CD4-positive, alpha-beta T cell treated with Interferon gamma for 1 hour (primary cell): ENCODE results near the gene DOCK4.

Source experiments
- DNase-seq: peaks from one replicate; pipeline ENCODE4 v3.0.0-alpha.2; 2020

Gene DOCK4

DNA sequence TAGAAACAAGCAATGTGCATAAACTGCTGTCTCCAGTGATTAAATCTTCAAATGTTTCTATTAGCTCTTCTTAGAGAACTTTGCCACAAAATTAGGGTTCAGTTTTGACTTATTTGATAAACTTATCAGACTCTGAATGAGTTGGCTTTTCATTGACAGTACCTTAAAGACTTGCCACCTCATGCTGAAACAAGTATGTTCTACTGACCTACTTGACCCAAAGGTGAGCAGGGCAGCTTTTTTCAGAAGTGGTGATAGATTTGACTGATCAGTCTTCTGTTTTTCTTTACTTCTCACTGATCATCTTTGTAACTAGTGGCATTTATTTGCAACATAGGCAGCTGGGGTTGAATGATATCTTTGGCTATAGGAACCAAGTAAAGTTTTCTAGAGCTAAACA is 8.1 kb upstream of the DOCK4 start:
- DNase-seq, result no peak

DNA sequence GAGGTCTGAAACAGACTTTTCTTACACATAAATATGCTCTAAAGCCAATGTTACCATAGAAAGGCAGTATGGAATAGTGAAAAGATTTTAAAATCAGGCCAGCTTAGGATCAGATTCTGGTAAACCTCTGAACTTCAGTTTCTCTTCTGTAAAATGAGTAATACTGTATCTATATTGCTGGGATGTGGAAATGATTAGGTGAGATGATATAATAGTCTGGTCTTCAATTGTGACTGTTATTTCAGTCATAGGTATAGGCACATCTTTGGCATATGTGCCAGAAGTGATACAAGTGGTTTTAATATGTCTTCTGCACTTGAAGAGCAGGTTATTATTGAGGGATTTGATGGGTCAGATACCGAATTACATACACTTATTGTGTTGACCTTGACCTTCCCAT is 7.5 kb upstream of the DOCK4 start:
- no peak for DNase-seq

- no peak for DNase-seq
Measured at GRCh38 chr7:112212571-112212970, 6.4 kb upstream of the DOCK4 start.

DNA sequence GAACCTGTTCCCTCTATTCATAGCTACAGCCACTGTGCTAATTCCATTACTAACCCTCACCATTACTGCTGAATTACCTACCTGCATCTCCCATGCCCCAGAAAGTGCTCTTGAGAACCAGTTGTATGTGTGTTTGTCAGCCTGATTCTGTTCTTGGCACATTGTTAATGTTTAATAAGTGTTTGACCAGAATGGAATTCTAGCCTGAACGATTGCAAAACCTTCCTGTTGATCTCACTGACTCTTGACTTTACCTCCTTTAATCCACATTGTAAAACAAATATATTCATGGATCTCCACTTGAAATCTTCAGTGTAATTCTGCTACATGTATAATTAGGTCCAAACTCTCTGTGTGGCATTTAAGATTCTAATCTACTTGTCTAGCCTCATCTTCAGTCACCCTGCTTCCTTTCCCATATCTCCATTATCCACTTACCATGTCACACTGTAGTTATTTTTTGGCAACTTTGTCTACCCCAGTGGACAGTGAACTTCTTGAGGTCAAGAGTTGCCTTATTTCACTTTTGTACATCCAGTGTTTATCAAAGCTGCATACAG is 5.2 kb upstream of the DOCK4 start:
- DNase-seq, result no peak

GRCh38 chr7:112207765-112208164 is 1.6 kb upstream of the DOCK4 start:
- DNase-seq, result no peak

DNA sequence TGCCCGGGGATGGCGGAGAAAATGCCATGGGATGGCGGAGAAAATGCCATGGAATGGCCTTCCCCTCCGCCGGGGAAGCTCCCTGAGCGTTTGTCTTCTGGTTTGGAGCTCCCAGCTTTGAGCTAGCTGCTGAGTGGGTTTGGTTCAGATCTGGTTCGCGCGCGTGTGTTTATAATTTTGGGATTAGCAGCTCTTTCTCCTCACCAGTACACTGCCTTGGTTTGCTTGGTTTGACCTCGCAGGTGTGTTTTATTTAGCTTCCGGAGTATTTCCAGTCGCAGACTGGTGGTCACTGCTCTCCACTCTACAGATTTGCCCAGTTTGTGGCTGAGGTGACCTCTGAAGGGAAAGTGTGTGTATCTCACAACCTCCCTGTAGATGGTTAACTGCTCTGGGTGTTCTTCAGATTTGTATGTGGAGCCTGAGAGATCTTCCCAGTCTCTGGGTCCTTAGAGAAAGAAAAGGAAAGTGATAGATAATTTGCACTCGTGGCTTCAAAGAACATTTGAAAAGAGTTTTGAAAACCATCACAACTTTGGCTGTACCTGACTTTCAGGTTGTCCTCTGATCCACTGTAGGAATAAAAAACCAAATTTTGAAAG is 893 bp upstream of the DOCK4 start:
- DNase-seq, result no peak

DNA sequence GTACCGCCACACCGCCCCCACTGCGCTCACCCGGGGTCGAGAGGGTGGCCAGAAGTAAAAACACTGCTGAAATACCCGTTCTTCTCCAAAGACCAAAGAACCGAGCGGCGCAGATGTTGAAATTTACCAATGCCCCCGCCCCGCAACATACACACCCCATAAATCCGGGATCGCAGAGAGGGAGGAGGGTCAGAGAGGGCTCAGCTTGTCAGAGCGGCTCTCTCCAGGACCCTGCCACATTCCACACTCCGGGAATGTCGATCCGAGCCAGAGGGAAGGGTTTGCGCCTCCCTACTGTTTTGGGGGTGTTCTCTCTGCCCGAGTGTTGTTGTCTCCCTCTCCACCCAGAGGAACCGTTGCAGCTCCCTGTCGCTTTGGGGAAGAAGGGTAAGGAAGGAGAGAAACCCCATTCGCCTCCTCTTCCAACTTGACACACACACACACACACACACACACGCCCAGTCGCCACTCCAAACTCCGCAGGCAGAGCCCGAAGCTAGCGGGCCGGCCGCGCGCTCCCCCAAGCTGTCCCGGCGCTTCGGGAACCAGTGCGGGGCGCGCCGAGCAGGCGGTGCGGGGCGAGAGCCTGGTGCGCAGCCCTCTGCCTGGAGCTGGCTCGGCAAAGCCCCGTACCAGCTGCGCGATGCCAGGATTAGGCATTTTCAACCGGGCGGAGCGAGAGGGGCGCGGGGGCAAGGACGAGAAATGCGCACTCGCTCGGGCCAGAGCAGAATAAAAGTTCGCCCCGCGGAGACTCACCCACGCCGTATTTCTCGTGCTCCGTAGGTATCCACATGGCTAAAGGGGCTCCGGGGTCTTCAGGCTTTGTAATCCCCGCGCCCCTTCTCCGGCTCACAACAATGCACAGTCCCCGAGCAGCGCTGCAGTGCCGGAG is 609 bp downstream of the DOCK4 start:
- DNase-seq, result peak; percentile 11

DNA sequence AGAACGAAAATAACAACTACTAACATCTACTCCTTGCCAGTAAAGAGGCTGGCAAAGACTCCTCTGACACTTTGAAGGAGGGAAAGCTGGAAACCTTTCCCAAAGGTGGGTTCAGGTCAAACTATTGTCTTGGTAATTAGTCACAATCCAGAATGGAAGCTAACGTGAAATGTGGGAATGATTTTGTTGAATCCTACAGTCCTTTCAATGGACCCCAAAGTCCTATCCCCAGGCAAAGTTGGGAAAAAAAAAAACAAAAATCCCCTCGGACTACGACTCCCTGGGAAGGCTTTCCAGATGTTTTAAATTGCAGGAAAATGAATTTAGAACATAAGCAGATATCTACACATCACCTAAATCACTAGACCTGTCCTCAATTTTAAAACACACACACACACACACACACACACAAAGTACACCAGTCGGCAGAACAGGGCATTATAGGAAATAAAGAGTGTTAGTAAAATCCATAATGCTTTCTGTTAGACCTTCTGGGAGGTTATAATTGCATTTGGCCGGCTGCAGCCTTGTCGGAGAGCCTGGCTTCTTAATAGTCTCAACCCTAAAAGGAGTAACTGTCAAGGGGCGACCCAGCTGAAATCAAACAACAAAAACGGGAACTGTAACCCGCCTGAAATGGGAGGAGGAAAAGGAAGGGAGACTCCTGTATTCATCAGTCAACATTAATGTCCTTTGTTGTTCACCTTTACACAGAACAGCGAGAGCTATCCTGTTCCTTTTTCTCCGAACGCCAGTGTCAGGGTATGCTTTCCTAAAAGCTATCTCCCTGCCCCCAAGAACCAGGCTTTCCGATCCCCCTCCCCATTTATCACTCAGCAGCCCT is 1.5 kb downstream of the DOCK4 start:
- no peak for DNase-seq

- DNase-seq, result no peak
Measured at GRCh38 chr7:112203365-112203739, 2.8 kb downstream of the DOCK4 start.

DNA sequence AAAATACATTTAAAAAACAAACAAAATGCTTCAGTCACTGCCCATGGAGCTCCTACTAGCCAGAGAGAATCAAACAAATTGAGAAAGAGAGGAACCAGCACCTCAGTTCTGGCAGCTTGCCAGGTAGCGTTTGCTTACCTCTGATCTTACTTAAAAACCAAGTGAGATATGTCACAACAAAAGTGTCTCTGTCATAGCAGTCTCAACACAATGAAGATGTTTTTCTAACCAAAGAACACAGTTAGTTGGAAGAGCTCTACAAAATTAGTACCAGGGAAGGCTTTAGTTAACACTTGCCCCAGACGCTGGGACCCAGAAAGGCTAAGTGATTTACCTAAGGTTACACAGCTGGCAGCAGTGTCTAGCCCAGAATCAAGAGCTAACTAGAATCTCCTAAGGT is 3.4 kb downstream of the DOCK4 start:
- peak; percentile 1 for DNase-seq

GRCh38 chr7:112201839-112202238 is 4.4 kb downstream of the DOCK4 start:
- DNase-seq, result no peak

DNA sequence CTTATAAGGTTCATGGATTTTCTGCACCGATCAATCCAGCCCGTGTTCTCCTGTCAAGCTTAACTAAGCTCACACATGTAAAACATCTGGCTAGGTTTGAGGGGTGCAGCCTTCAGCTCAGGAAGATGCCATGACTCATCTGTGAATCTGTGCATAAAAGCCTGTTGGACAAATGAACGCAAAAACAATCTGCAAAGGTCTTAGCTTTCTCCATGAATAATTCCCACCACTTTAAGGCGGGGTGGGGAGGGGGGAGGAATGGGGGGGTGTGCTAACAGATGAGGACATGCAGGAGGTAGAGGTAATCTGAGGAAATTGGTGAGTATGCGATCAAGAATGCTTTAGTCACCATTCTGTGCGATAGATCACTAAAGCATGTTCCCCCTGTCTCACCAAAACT is 4.8 kb downstream of the DOCK4 start:
- DNase-seq, result no peak

DNA sequence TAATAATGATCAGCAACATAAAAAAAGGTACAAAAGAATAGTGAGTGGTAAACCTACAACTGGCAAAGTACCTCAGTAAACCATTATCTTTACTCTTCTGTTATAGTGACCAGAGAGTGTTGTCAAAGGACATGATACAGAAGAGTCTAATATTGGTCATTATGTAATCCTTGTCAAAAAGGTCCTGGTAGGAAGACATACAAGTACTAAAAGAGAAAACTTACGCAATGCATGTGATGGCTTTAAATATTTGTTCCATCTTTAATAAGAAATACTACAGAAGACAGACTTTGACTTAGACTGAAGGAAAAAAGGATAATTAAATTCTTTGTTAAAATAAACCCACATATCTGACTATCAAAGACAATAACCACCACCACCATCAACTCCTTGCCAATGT is 6.5 kb downstream of the DOCK4 start:
- no peak for DNase-seq

DNA sequence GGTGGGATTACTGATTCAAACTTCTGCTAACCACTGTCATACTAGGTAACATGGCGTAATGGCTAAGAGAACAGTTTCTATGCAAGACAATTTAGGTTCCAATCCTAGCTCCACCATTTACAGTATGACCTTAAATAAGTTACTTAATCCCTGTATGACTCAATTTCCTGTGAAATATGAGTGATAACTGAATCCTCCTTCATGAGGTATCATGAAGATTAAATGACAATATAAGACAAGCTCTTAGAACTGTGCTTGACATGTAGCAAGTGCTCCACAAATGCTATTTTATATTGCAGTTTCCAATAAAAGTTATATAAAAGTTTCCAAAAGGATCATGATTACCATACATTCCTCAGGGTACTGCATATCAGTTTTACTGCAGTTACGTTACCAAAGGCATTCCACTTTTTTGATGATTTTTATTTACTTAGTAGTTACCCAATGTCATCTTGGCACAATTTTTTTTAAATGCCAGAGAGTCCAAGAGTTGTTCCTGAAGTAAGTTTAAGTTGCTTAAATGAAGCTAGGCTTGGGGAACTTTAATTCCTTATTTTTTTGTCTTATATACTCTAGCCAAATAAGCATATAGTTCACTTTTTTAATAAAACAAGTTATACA is 7.1 kb downstream of the DOCK4 start:
- no peak for DNase-seq

- DNase-seq, result no peak
Measured at GRCh38 chr7:112197322-112197721, 8.9 kb downstream of the DOCK4 start.

DNA sequence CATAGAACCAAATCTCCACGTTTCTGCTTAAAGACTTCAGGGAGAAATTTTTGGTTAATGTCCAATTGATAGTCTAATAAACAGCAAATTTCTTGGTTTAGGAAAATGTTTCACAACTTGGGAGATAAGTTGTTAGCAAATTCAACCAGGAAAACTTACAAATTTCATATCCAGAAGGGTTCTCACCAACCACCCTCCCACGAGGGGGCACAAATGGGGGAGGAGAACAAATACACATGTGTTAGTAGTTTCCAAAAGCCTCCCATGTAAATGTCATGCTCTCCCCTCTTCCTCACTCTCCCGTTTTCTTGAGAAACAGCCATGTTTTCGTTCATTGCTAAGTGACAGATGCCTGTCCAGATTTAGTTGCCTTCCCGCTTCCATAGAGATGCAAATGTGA is 10.5 kb downstream of the DOCK4 start:
- no peak for DNase-seq

GRCh38 chr7:112193915-112194502 is 12.2 kb downstream of the DOCK4 start:
- no peak for DNase-seq

GRCh38 chr7:112192236-112193154 is 13.7 kb downstream of the DOCK4 start:
- DNase-seq, result no peak

DNA sequence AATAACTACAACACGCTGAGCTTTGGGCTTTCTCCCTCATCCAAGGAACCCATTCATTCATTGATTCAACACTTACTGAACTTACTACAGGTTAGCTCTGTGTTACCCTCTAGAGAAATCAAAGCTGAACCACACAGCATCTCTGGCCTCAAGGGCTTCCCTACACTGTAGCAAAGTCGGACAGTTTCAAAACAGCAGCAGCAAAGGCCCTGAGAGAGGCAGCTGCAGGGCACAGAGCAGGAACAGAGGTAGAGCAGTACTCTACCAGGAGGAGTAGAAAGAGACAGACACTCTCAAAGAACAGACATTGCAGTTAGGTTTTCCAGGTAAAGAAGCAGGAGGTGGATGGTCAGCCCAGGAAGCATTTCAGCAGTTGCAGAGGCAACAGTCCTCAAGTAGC is 16.1 kb downstream of the DOCK4 start:
- no peak for DNase-seq

DNA sequence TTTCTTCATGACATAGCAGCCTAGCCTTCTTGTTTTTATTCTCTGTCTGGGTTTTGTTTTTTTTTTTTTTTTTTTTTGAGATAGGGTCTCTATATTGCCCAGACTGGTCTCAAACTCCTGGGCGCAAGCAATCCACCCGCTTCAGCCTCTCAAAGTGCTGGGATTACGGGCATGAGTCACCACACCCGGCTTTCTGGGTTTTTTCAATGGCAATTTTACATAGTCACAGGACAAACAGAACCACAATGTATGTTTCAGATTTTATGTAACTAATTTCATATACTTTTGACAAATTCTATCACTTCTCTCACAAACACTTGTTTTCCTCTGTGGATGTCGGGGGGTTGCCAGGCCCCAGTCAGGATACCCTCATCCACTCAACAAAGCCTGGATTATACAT is 16.5 kb downstream of the DOCK4 start:
- no peak for DNase-seq

- no peak for DNase-seq
Measured at GRCh38 chr7:112188257-112188656, 17.9 kb downstream of the DOCK4 start.
